Smooth muscle cell (in vitro differentiated cells): ENCODE measurements around the gene WDR48. TPM values are rescaled to one million over a fixed set of nuclear protein-coding genes. Genes with fewer than 3 reads are reported as not detected.

Experiments used
- DNase-seq: peaks from one replicate; lab custom pipeline; 2025; ENCODE audit not compliant: unreplicated experiment; lab: John Stamatoyannopoulos, UW
- H2AFZ ChIP-seq: fragments of 200-600 bp; sonication (generic); 2 replicates; pipeline ENCODE4 v1.6.0; 2016; ENCODE audit warnings: antibody characterized with exemption, low read depth, mild to moderate bottlenecking
- H3F3A ChIP-seq: fragments of 200-600 bp; sonication (generic); 2 replicates; pipeline ENCODE4 v1.6.0; 2017; ENCODE audit warnings: antibody characterized with exemption, low read depth
- H3K27ac ChIP-seq: fragments of 200-600 bp; sonication (generic); 2 replicates; pipeline ENCODE4 v1.5.1; 2016; ENCODE audit warnings: low read depth, mild to moderate bottlenecking
- H3K27me3 ChIP-seq: fragments of 200-600 bp; sonication (generic); 2 replicates; pipeline ENCODE4 v1.6.1; 2016; ENCODE audit warnings: low read depth, mild to moderate bottlenecking
- H3K36me3 ChIP-seq: fragments of 200-600 bp; sonication (generic); 2 replicates; pipeline ENCODE4 v1.5.1; 2016; ENCODE audit warnings: low read depth
- H3K4me1 ChIP-seq: fragments of 200-600 bp; sonication (generic); 2 replicates; pipeline ENCODE4 v1.5.1; 2016; ENCODE audit warnings: low read depth
- H3K4me2 ChIP-seq: fragments of 200-600 bp; sonication (generic); 2 replicates; pipeline ENCODE4 v1.6.0; 2016; ENCODE audit warnings: mild to moderate bottlenecking
- H3K4me3 ChIP-seq: fragments of 200-600 bp; sonication (generic); 2 replicates; pipeline ENCODE4 v1.5.1; 2016; ENCODE audit warnings: mild to moderate bottlenecking
- H3K79me2 ChIP-seq: fragments of 200-600 bp; sonication (generic); 2 replicates; pipeline ENCODE4 v1.6.0; 2016; ENCODE audit warnings: low read depth, mild to moderate bottlenecking
- H3K9ac ChIP-seq: fragments of 200-600 bp; sonication (generic); 2 replicates; pipeline ENCODE4 v1.6.0; 2016; ENCODE audit warnings: low read depth
- H3K9me3 ChIP-seq: fragments of 200-600 bp; sonication (generic); replicated peaks from 2 replicates; pipeline ENCODE4 v1.5.1; 2016; ENCODE audit warnings: low read depth
- H4K20me1 ChIP-seq: fragments of 200-600 bp; sonication (generic); 2 replicates; pipeline ENCODE4 v1.6.0; 2016; ENCODE audit warnings: low read depth
- WGBS: methylation state at CpG from one replicate; pipeline ENCODE4 v1.1.7; 2016; ENCODE audit warnings: low lambda C conversion rate; 5-methylcytosine and 5-hydroxymethylcytosine counted together
- polyA plus RNA-seq: library from polyadenylated mRNA; unstranded; fragments of >200 nt; fragmentation: Nextera tagmentation; extraction: Ambion mirVana; gene quantifications from 2 replicates; pipeline ENCODE4 v1.2.1, GENCODE V29; 2016
- total RNA-seq: library from RNA; depleted of rRNA; stranded (reverse); fragments of >200 nt; gene quantifications from 2 replicates; pipeline ENCODE4 v1.2.3, GENCODE V29; 2014
- TF ChIP-seq, protein P1 (sequence below): fragments of 200-600 bp; sonication (generic); IDR thresholded peaks from 2 replicates; pipeline ENCODE4 v1.5.1; 2017; ENCODE audit warnings: borderline replicate concordance, mild to moderate bottlenecking, antibody characterized with exemption; ENCODE audit not compliant: insufficient read depth, poor library complexity, severe bottlenecking

WDR48 gene
- total and polyA plus RNA-seq, 2 experiments from 2014 or later = 26.9 to 34.6 TPM

DNA sequence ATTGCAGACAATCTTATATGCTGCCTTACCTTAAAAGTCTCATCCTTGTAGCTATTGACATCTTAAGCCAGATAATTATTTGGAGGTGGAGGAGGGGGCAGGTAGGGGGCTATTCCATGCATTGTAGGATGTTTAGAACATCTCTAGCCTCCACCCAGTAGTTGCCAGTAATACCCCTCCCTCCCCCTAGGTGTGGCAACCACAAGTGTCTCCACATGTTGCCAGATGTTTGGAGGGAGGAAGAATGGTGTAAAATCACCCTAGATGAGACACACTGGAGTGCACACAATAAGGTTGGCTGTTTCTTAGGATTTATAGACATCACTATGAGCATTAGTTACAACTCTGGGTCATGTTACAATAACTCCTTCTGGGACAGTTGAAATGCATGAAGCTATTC is 28.2 kb downstream of the WDR48 start:
- TF ChIP-seq, protein P1, sequence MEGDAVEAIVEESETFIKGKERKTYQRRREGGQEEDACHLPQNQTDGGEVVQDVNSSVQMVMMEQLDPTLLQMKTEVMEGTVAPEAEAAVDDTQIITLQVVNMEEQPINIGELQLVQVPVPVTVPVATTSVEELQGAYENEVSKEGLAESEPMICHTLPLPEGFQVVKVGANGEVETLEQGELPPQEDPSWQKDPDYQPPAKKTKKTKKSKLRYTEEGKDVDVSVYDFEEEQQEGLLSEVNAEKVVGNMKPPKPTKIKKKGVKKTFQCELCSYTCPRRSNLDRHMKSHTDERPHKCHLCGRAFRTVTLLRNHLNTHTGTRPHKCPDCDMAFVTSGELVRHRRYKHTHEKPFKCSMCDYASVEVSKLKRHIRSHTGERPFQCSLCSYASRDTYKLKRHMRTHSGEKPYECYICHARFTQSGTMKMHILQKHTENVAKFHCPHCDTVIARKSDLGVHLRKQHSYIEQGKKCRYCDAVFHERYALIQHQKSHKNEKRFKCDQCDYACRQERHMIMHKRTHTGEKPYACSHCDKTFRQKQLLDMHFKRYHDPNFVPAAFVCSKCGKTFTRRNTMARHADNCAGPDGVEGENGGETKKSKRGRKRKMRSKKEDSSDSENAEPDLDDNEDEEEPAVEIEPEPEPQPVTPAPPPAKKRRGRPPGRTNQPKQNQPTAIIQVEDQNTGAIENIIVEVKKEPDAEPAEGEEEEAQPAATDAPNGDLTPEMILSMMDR = no peak
- no peaks in the 10 kb centered on the region for H3F3A ChIP-seq
- H3K4me1 ChIP-seq = no peaks in the 10 kb centered on the region
- no peak overlapping the region for H3K9ac ChIP-seq
- H4K20me1 ChIP-seq = no peaks in the 10 kb centered on the region
- no peak for DNase-seq
- H3K79me2 ChIP-seq = no peaks in the 10 kb centered on the region
- peaks cover 7% of the 10 kb centered on the region for H3K36me3 ChIP-seq
- H3K27ac ChIP-seq = no peak overlapping the region
- no peaks in the 10 kb centered on the region for H3K9me3 ChIP-seq
- no peak overlapping the region for H3K4me3 ChIP-seq
- H2AFZ ChIP-seq = no peak overlapping the region
- H3K27me3 ChIP-seq = no peaks in the 10 kb centered on the region
- H3K4me2 ChIP-seq = no peak overlapping the region

- Histone ChIP-seq H3K4me1 (no peaks in the 10 kb centered on the region), H3K4me2 (no peak overlapping the region), H3K9me3 (no peaks in the 10 kb centered on the region), H3K27me3 (no peaks in the 10 kb centered on the region), H4K20me1 (no peaks in the 10 kb centered on the region), H3K9ac (no peak overlapping the region), H3K27ac (no peak overlapping the region), H3K36me3 (peaks cover 2% of the 10 kb centered on the region), H3K4me3 (no peak overlapping the region), H3K79me2 (no peaks in the 10 kb centered on the region), H3F3A (no peaks in the 10 kb centered on the region), H2AFZ (no peak overlapping the region)
- no peak for DNase-seq
- TF ChIP-seq, protein P1 = no peak
- 98% methylated on average over 4 of the region's 4 CpGs for WGBS
These were observed 31.0 kb downstream of the WDR48 start for GRCh38 chr3:39082666-39083313.

GRCh38 chr3:39086144-39086543 is 34.3 kb downstream of the WDR48 start:
- no peaks in the 10 kb centered on the region for H3K27me3 ChIP-seq
- no peak overlapping the region for H2AFZ ChIP-seq
- TF ChIP-seq, protein P1 = no peak
- no peak for DNase-seq
- 97% methylated on average over 4 of the region's 4 CpGs for WGBS
- H3K4me2 ChIP-seq = no peak overlapping the region
- H3K4me1 ChIP-seq = no peaks in the 10 kb centered on the region
- H3K27ac ChIP-seq = no peak overlapping the region
- H3K79me2 ChIP-seq = no peaks in the 10 kb centered on the region
- no peak overlapping the region for H3K9ac ChIP-seq
- H3K36me3 ChIP-seq = peaks cover 6% of the 10 kb centered on the region
- no peaks in the 10 kb centered on the region for H4K20me1 ChIP-seq
- H3K4me3 ChIP-seq = no peak overlapping the region
- no peaks in the 10 kb centered on the region for H3F3A ChIP-seq
- H3K9me3 ChIP-seq = no peaks in the 10 kb centered on the region

GRCh38 chr3:39088456-39088855 is 36.6 kb downstream of the WDR48 start:
- no peak overlapping the region for H3K4me3 ChIP-seq
- TF ChIP-seq, protein P1 = no peak
- no peaks in the 10 kb centered on the region for H4K20me1 ChIP-seq
- no peaks in the 10 kb centered on the region for H3K9me3 ChIP-seq
- WGBS = 92% methylated on average over 3 of the region's 3 CpGs
- no peaks in the 10 kb centered on the region for H3K4me1 ChIP-seq
- H3K9ac ChIP-seq = no peak overlapping the region
- H3K27ac ChIP-seq = no peak overlapping the region
- H3K4me2 ChIP-seq = no peak overlapping the region
- H3K79me2 ChIP-seq = no peaks in the 10 kb centered on the region
- H3K27me3 ChIP-seq = no peaks in the 10 kb centered on the region
- H2AFZ ChIP-seq = no peak overlapping the region
- no peak for DNase-seq
- H3F3A ChIP-seq = no peaks in the 10 kb centered on the region
- H3K36me3 ChIP-seq = peaks cover 6% of the 10 kb centered on the region
